ENCODE measurements around the gene CEP350.

Gene CEP350

GRCh38 chr1:179923029-179923428 lies 31.6 kb upstream of the CEP350 start:
- in situ Hi-C loops (cut with HindIII; ENCODE audit: low sequenced_read_pairs) = no loop called here
- no peak overlapping the region for H3K4me3 ChIP-seq (ENCODE audit: low read depth, low read length)
- no peak for DNase-seq (ENCODE audit: low read depth)
- TF ChIP-seq, protein P1, sequence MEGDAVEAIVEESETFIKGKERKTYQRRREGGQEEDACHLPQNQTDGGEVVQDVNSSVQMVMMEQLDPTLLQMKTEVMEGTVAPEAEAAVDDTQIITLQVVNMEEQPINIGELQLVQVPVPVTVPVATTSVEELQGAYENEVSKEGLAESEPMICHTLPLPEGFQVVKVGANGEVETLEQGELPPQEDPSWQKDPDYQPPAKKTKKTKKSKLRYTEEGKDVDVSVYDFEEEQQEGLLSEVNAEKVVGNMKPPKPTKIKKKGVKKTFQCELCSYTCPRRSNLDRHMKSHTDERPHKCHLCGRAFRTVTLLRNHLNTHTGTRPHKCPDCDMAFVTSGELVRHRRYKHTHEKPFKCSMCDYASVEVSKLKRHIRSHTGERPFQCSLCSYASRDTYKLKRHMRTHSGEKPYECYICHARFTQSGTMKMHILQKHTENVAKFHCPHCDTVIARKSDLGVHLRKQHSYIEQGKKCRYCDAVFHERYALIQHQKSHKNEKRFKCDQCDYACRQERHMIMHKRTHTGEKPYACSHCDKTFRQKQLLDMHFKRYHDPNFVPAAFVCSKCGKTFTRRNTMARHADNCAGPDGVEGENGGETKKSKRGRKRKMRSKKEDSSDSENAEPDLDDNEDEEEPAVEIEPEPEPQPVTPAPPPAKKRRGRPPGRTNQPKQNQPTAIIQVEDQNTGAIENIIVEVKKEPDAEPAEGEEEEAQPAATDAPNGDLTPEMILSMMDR (IDR thresholded peaks at IDR 0.05; ENCODE audit: low read depth, low read length, missing control alignments) = no peak

- in situ Hi-C loops (cut with HindIII; ENCODE audit: low sequenced_read_pairs) = no loop called here
- no peak overlapping the region for H3K4me3 ChIP-seq (ENCODE audit: low read depth, low read length)
- TF ChIP-seq, protein P1 (IDR thresholded peaks at IDR 0.05; ENCODE audit: low read depth, low read length, missing control alignments) = no peak
These were observed 30.3 kb upstream of the CEP350 start for GRCh38 chr1:179924268-179924667.

GRCh38 chr1:179925302-179925701 lies 29.3 kb upstream of the CEP350 start:
- TF ChIP-seq, protein P1 (IDR thresholded peaks at IDR 0.05; ENCODE audit: low read depth, low read length, missing control alignments) = no peak
- no peak for DNase-seq (ENCODE audit: low read depth)
- in situ Hi-C loops (cut with HindIII; ENCODE audit: low sequenced_read_pairs) = no loop called here
- H3K4me3 ChIP-seq (ENCODE audit: low read depth, low read length) = no peak overlapping the region

More at GRCh38 chr1:179924268-179924667, 30.3 kb upstream of the CEP350 start:
- no peak for DNase-seq (ENCODE audit: low read depth)

- in situ Hi-C loops (cut with HindIII; ENCODE audit: low sequenced_read_pairs) = no loop called here
- no peak for DNase-seq (ENCODE audit: low read depth)
- no peak overlapping the region for H3K4me3 ChIP-seq (ENCODE audit: low read depth, low read length)
- TF ChIP-seq, protein P1 (IDR thresholded peaks at IDR 0.05; ENCODE audit: low read depth, low read length, missing control alignments) = no peak
These were observed 28.4 kb upstream of the CEP350 start for GRCh38 chr1:179925922-179926849.

- TF ChIP-seq, protein P1 (IDR thresholded peaks at IDR 0.05; ENCODE audit: low read depth, low read length, missing control alignments) = no peak
- in situ Hi-C loops (cut with HindIII; ENCODE audit: low sequenced_read_pairs) = no loop called here
- H3K4me3 ChIP-seq (ENCODE audit: low read depth, low read length) = no peak overlapping the region
- no peak for DNase-seq (ENCODE audit: low read depth)
These were observed 27.8 kb upstream of the CEP350 start for GRCh38 chr1:179926850-179927205.

DNA sequence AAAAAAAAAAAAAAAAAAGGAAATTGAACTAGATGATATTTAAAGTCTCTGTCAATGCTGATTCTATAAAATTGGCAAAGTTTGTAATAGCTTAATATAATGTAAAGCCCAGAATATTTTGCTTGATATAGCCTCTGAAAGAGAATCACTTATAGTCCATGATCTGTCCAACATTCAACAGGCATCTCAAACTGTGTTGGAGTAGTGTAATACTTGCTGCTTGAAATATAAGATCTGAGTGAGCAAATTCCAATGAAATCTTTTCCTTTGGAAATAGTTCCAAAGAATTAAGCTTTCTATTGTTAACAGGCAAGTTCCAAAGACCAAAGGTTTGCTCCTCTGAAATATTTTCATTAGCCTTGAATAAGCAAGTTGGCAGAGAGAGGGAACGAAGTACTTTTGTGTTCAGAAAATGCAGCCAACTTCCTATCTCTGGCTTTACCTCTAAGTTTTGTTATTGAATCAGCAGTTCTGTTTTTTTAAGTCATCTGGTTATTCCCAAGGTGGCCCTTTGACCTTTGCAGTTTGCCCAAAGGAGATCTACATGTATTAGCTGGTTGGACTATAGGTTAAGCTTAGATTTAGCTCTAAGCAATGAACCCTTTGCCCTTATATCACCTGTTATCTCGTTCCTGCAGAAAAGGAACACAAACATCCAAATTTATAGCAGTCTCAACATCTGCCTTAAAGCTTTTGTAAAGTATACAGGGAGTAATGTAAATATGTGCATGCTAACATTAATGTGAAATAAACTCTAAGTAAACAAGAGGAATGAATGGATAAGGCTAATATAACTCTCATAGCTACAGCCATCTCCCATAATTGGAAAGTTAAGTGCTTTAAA lies 24.4 kb upstream of the CEP350 start:
- TF ChIP-seq, protein P1 (IDR thresholded peaks at IDR 0.05; ENCODE audit: low read depth, low read length, missing control alignments) = no peak
- H3K4me3 ChIP-seq (ENCODE audit: low read depth, low read length) = no peak overlapping the region
- DNase-seq (ENCODE audit: low read depth) = peak; percentile 5
- in situ Hi-C loops (cut with HindIII; ENCODE audit: low sequenced_read_pairs) = no loop called here
